GM12878 (cell line): Measurements from ENCODE around the gene RAB36. TPM values are rescaled to one million over a fixed set of nuclear protein-coding genes. Genes with fewer than 3 reads are reported as not detected.
A peak's percentile ranks its signal among the peaks of the same experiment; 100 is the strongest.

ENCODE experiments used
- CEBPB ChIP-seq, 2 experiments: fragments of 150-350 bp in 1 of 2; IDR thresholded peaks; 2 replicates each; pipeline ENCODE4 v1.6.1; 2012 to 2014; ENCODE audit warnings: low read depth in 2 of 2, low read length in 2 of 2, borderline replicate concordance in 1 of 2, inconsistent platforms in 1 of 2
- CHD2 ChIP-seq: IDR thresholded peaks from 2 replicates; pipeline ENCODE4 v1.6.1; 2011; ENCODE audit warnings: low read depth, low read length, improper control_type of control experiment, borderline replicate concordance
- CHD4 ChIP-seq: fragments of 200-600 bp; sonication (generic); IDR thresholded peaks from 2 replicates; pipeline ENCODE4 v1.6.1; 2016; ENCODE audit warnings: mild to moderate bottlenecking
- EP300 ChIP-seq, 2 experiments: fragments of 150-350 bp in 1 of 2; IDR thresholded peaks; 2 replicates each; pipeline ENCODE4 v1.6.1; 2011 to 2012; ENCODE audit warnings: low read depth in 2 of 2, low read length in 2 of 2, borderline replicate concordance in 1 of 2, improper control_type of control experiment in 1 of 2, inconsistent platforms in 1 of 2; ENCODE audit not compliant: control insufficient read depth in 1 of 2
- FOS ChIP-seq: IDR thresholded peaks from 3 replicates; pipeline ENCODE4 v1.6.1; 2011; ENCODE audit warnings: borderline replicate concordance; ENCODE audit not compliant: insufficient read length; ENCODE audit errors: extremely low read depth
- HDAC6 ChIP-seq: fragments of 200-600 bp; sonication (generic); IDR thresholded peaks from one replicate; pipeline ENCODE4 v1.8.0; 2017; ENCODE audit warnings: antibody characterized with exemption; ENCODE audit not compliant: unreplicated experiment
- MXI1 ChIP-seq: fragments of 150-350 bp; IDR thresholded peaks from 2 replicates; pipeline ENCODE4 v1.6.1; 2011; ENCODE audit warnings: low read depth, mild to moderate bottlenecking, inconsistent platforms, low read length, improper control_type of control experiment
- MYB ChIP-seq: fragments of 150-350 bp; IDR thresholded peaks from 2 replicates; pipeline ENCODE4 v1.6.1; 2014; ENCODE audit warnings: mild to moderate bottlenecking, low read depth, low read length, borderline replicate concordance
- NFIC ChIP-seq: IDR thresholded peaks from 2 replicates; pipeline ENCODE4 v1.6.1; 2012; ENCODE audit warnings: low read depth, mild to moderate bottlenecking, inconsistent platforms, low read length, moderate library complexity
- NR2C1 ChIP-seq: fragments of 450-650 bp; IDR thresholded peaks from 2 replicates; pipeline ENCODE4 v1.6.1; 2017; ENCODE audit warnings: antibody characterized with exemption, mild to moderate bottlenecking, moderate library complexity
- PML ChIP-seq: IDR thresholded peaks from 2 replicates; pipeline ENCODE4 v1.6.1; 2012; ENCODE audit warnings: low read length, inconsistent platforms
- RAD51 ChIP-seq: fragments of 450-650 bp; IDR thresholded peaks from 2 replicates; pipeline ENCODE4 v1.6.1; 2016; ENCODE audit warnings: moderate library complexity, mild to moderate bottlenecking, inconsistent platforms
- RBBP5 ChIP-seq: fragments of 200-600 bp; sonication (generic); conservative IDR thresholded peaks from 2 replicates; pipeline ENCODE4 v1.6.1; 2016
- SKIL ChIP-seq: fragments of 450-650 bp; IDR thresholded peaks from 2 replicates; pipeline ENCODE4 v1.6.1; 2017; ENCODE audit warnings: mild to moderate bottlenecking, low read depth, inconsistent platforms; ENCODE audit not compliant: poor library complexity, severe bottlenecking
- SMC3 ChIP-seq: IDR thresholded peaks from 2 replicates; pipeline ENCODE4 v1.6.1; 2011; ENCODE audit warnings: low read length, improper control_type of control experiment, borderline replicate concordance
- SRF ChIP-seq, 2 experiments: IDR thresholded peaks; 2 replicates each; pipeline ENCODE4 v1.6.1; 2011; ENCODE audit warnings: low read depth in 2 of 2, low read length in 2 of 2, mild to moderate bottlenecking in 1 of 2, moderate library complexity in 1 of 2
- STAT3 ChIP-seq: IDR thresholded peaks from 2 replicates; pipeline ENCODE4 v1.6.1; 2011; ENCODE audit warnings: low read depth, low read length, improper control_type of control experiment
- SUZ12 ChIP-seq: fragments of 200-600 bp; sonication (generic); IDR thresholded peaks from one replicate; pipeline ENCODE4 v1.6.1; 2018; ENCODE audit warnings: antibody characterized with exemption, mild to moderate bottlenecking; ENCODE audit not compliant: unreplicated experiment
- YBX1 ChIP-seq: fragments of 450-650 bp; IDR thresholded peaks from 2 replicates; pipeline ENCODE4 v1.6.1; 2016; ENCODE audit warnings: antibody characterized with exemption
- ZBED1 ChIP-seq: IDR thresholded peaks from 2 replicates; pipeline ENCODE4 v1.6.1; 2016; ENCODE audit warnings: borderline replicate concordance
- ZNF217 ChIP-seq: fragments of 450-650 bp; IDR thresholded peaks from 2 replicates; pipeline ENCODE4 v1.6.1; 2017; ENCODE audit warnings: antibody characterized with exemption, mild to moderate bottlenecking
- ZZZ3 ChIP-seq: IDR thresholded peaks from 2 replicates; pipeline ENCODE4 v1.6.1; 2011; ENCODE audit warnings: low read depth; ENCODE audit not compliant: control insufficient read depth, insufficient read length
- polyA plus RNA-seq, 11 experiments: library from polyadenylated mRNA; depleted of rRNA in 4 of 11; unstranded in 6 of 11; stranded (reverse) in 5 of 11; fragments of >200 nt; fragmentation: Nextera tagmentation in 4 of 11; fragmentation: Illumina TruSeq in 1 of 11; extraction: Ambion mirVana in 4 of 11; extraction: Trizol in 1 of 11; gene quantifications; 1 replicate in 1 of 11; 2 replicates in 10 of 11; pipeline versions ENCODE4 v1.2.1 to v1.2.3, GENCODE V29; 2011 to 2016; ENCODE audit warnings: inconsistent platforms in 2 of 11, missing spikeins in 2 of 11, low read depth in 1 of 11
- total RNA-seq, 4 experiments: library from RNA; depleted of rRNA in 3 of 4; stranded (reverse); fragments of >200 nt in 3 of 4; fragmentation: Illumina TruSeq in 1 of 4; extraction: Trizol in 1 of 4; gene quantifications; 2 replicates each; pipeline versions ENCODE4 v1.2.1 to v1.2.3, GENCODE V29; 2013 to 2021
- TF ChIP-seq, protein P1 (sequence below): fragments of 450-650 bp; IDR thresholded peaks from 2 replicates; pipeline ENCODE4 v1.6.1; 2017; ENCODE audit warnings: mild to moderate bottlenecking
- TF ChIP-seq, protein P2 (sequence below): IDR thresholded peaks from 2 replicates; pipeline ENCODE4 v1.6.1; 2012; ENCODE audit warnings: low read length, inconsistent platforms
- TF ChIP-seq, protein P3 (sequence below): fragments of 450-650 bp; IDR thresholded peaks from 2 replicates; pipeline ENCODE4 v1.6.1; 2014; ENCODE audit warnings: mild to moderate bottlenecking

RAB36 gene
- total and polyA plus RNA-seq, 10 of the 15 experiments (the other 5 are each of a cell fraction or from before 2014, with no cell fraction given) = 0.31 to 2.7 (median 1.1) TPM

- TF ChIP-seq SRF (IDR thresholded peaks at IDR 0.05; ENCODE audit: low read depth in 2 of 2, low read length in 2 of 2) = no peak
- no peak for TF ChIP-seq HDAC6
- TF ChIP-seq, protein P1, sequence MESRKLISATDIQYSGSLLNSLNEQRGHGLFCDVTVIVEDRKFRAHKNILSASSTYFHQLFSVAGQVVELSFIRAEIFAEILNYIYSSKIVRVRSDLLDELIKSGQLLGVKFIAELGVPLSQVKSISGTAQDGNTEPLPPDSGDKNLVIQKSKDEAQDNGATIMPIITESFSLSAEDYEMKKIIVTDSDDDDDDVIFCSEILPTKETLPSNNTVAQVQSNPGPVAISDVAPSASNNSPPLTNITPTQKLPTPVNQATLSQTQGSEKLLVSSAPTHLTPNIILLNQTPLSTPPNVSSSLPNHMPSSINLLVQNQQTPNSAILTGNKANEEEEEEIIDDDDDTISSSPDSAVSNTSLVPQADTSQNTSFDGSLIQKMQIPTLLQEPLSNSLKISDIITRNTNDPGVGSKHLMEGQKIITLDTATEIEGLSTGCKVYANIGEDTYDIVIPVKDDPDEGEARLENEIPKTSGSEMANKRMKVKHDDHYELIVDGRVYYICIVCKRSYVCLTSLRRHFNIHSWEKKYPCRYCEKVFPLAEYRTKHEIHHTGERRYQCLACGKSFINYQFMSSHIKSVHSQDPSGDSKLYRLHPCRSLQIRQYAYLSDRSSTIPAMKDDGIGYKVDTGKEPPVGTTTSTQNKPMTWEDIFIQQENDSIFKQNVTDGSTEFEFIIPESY = no peak
- no peak for TF ChIP-seq YBX1
- no peak for TF ChIP-seq ZZZ3
- no peak for TF ChIP-seq CHD2
- TF ChIP-seq NFIC = no peak
- TF ChIP-seq RAD51 = no peak
- no peak for TF ChIP-seq SUZ12
- no peak for TF ChIP-seq MXI1
- TF ChIP-seq, protein P2, sequence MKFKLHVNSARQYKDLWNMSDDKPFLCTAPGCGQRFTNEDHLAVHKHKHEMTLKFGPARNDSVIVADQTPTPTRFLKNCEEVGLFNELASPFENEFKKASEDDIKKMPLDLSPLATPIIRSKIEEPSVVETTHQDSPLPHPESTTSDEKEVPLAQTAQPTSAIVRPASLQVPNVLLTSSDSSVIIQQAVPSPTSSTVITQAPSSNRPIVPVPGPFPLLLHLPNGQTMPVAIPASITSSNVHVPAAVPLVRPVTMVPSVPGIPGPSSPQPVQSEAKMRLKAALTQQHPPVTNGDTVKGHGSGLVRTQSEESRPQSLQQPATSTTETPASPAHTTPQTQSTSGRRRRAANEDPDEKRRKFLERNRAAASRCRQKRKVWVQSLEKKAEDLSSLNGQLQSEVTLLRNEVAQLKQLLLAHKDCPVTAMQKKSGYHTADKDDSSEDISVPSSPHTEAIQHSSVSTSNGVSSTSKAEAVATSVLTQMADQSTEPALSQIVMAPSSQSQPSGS = no peak
- no peak for TF ChIP-seq EP300 (IDR thresholded peaks at IDR 0.05; ENCODE audit: borderline replicate concordance in 1 of 2, control insufficient read depth in 1 of 2, low read depth in 2 of 2, low read length in 2 of 2)
- TF ChIP-seq CHD4 = no peak
- no peak for TF ChIP-seq SKIL
- no peak for TF ChIP-seq ZBED1
- TF ChIP-seq, protein P3, sequence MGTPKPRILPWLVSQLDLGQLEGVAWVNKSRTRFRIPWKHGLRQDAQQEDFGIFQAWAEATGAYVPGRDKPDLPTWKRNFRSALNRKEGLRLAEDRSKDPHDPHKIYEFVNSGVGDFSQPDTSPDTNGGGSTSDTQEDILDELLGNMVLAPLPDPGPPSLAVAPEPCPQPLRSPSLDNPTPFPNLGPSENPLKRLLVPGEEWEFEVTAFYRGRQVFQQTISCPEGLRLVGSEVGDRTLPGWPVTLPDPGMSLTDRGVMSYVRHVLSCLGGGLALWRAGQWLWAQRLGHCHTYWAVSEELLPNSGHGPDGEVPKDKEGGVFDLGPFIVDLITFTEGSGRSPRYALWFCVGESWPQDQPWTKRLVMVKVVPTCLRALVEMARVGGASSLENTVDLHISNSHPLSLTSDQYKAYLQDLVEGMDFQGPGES = peak; percentile 20; the same call in 1 of the 2 replicates
- TF ChIP-seq PML = no peak
- peak; percentile 98 for TF ChIP-seq SMC3
- TF ChIP-seq CEBPB (IDR thresholded peaks at IDR 0.05; ENCODE audit: borderline replicate concordance in 1 of 2, low read depth in 2 of 2, low read length in 2 of 2) = no peak
- no peak for TF ChIP-seq ZNF217
- TF ChIP-seq RBBP5 = no peak
- no peak for TF ChIP-seq STAT3
- no peak for TF ChIP-seq FOS
- no peak for TF ChIP-seq NR2C1
- no peak for TF ChIP-seq MYB
These were observed 16.8 kb upstream of the RAB36 start (continued) for GRCh38 chr22:23128269-23129108.
